Gastroesophageal sphincter (tissue), 3 donors: ENCODE data around the gene INCA1.

ENCODE experiments used
- POLR2A ChIP-seq, 2 donors: fragments of 450-650 bp; IDR thresholded peaks; one replicate each; pipeline ENCODE4 v1.6.1; 2017; ENCODE audit warnings: antibody characterized with exemption in 2 of 2, mild to moderate bottlenecking in 2 of 2, moderate library complexity in 1 of 2
- POLR2AphosphoS5 ChIP-seq: sonication (generic); formaldehyde crosslinking; IDR thresholded peaks from one replicate; pipeline ENCODE4 v1.6.1; 2017; ENCODE audit warnings: antibody characterized with exemption
- TF ChIP-seq, protein P1 (sequence below), 4 experiments: fragments of 200-600 bp in 2 of 4; fragments of 450-650 bp in 2 of 4; sonication (generic) in 1 of 4; IDR thresholded peaks; one replicate each; pipeline ENCODE4 v1.5.1; 2017 to 2019; ENCODE audit warnings: antibody characterized with exemption in 4 of 4, mild to moderate bottlenecking in 2 of 4, moderate library complexity in 2 of 4

GRCh38 chr17:5042157-5043022 is 45.1 kb upstream of the INCA1 start:
- TF ChIP-seq, protein P1, sequence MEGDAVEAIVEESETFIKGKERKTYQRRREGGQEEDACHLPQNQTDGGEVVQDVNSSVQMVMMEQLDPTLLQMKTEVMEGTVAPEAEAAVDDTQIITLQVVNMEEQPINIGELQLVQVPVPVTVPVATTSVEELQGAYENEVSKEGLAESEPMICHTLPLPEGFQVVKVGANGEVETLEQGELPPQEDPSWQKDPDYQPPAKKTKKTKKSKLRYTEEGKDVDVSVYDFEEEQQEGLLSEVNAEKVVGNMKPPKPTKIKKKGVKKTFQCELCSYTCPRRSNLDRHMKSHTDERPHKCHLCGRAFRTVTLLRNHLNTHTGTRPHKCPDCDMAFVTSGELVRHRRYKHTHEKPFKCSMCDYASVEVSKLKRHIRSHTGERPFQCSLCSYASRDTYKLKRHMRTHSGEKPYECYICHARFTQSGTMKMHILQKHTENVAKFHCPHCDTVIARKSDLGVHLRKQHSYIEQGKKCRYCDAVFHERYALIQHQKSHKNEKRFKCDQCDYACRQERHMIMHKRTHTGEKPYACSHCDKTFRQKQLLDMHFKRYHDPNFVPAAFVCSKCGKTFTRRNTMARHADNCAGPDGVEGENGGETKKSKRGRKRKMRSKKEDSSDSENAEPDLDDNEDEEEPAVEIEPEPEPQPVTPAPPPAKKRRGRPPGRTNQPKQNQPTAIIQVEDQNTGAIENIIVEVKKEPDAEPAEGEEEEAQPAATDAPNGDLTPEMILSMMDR (IDR thresholded peaks at IDR 0.05) = no peak
- no peak for TF ChIP-seq POLR2A (IDR thresholded peaks at IDR 0.05)
- no peak for TF ChIP-seq POLR2AphosphoS5
